ENCODE data around the gene EEF1AKMT3. TPM values are rescaled to one million over a fixed set of nuclear protein-coding genes. Genes with fewer than 3 reads are reported as not detected.

Gene EEF1AKMT3
- total and polyA plus RNA-seq, 2 experiments from 2014 or later: 1.3 to 5.3 TPM

DNA sequence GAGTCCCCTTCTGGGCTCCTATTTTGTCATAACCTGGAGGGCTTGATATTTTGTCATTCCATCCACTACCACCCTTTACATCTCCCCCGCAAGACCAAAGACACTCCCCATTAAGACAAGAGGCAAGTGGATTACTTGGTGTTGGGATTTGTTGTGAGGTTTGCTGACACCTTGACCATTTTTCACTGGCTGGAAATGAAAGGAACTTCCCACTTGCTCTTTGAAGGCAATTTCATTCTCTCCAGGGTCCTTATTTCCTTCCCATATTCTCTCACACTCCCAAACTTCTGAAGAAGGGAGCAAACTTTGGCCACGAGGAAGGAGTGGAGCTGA, 48.8 kb upstream of the EEF1AKMT3 start (continued):
- TF ChIP-seq, protein P1, sequence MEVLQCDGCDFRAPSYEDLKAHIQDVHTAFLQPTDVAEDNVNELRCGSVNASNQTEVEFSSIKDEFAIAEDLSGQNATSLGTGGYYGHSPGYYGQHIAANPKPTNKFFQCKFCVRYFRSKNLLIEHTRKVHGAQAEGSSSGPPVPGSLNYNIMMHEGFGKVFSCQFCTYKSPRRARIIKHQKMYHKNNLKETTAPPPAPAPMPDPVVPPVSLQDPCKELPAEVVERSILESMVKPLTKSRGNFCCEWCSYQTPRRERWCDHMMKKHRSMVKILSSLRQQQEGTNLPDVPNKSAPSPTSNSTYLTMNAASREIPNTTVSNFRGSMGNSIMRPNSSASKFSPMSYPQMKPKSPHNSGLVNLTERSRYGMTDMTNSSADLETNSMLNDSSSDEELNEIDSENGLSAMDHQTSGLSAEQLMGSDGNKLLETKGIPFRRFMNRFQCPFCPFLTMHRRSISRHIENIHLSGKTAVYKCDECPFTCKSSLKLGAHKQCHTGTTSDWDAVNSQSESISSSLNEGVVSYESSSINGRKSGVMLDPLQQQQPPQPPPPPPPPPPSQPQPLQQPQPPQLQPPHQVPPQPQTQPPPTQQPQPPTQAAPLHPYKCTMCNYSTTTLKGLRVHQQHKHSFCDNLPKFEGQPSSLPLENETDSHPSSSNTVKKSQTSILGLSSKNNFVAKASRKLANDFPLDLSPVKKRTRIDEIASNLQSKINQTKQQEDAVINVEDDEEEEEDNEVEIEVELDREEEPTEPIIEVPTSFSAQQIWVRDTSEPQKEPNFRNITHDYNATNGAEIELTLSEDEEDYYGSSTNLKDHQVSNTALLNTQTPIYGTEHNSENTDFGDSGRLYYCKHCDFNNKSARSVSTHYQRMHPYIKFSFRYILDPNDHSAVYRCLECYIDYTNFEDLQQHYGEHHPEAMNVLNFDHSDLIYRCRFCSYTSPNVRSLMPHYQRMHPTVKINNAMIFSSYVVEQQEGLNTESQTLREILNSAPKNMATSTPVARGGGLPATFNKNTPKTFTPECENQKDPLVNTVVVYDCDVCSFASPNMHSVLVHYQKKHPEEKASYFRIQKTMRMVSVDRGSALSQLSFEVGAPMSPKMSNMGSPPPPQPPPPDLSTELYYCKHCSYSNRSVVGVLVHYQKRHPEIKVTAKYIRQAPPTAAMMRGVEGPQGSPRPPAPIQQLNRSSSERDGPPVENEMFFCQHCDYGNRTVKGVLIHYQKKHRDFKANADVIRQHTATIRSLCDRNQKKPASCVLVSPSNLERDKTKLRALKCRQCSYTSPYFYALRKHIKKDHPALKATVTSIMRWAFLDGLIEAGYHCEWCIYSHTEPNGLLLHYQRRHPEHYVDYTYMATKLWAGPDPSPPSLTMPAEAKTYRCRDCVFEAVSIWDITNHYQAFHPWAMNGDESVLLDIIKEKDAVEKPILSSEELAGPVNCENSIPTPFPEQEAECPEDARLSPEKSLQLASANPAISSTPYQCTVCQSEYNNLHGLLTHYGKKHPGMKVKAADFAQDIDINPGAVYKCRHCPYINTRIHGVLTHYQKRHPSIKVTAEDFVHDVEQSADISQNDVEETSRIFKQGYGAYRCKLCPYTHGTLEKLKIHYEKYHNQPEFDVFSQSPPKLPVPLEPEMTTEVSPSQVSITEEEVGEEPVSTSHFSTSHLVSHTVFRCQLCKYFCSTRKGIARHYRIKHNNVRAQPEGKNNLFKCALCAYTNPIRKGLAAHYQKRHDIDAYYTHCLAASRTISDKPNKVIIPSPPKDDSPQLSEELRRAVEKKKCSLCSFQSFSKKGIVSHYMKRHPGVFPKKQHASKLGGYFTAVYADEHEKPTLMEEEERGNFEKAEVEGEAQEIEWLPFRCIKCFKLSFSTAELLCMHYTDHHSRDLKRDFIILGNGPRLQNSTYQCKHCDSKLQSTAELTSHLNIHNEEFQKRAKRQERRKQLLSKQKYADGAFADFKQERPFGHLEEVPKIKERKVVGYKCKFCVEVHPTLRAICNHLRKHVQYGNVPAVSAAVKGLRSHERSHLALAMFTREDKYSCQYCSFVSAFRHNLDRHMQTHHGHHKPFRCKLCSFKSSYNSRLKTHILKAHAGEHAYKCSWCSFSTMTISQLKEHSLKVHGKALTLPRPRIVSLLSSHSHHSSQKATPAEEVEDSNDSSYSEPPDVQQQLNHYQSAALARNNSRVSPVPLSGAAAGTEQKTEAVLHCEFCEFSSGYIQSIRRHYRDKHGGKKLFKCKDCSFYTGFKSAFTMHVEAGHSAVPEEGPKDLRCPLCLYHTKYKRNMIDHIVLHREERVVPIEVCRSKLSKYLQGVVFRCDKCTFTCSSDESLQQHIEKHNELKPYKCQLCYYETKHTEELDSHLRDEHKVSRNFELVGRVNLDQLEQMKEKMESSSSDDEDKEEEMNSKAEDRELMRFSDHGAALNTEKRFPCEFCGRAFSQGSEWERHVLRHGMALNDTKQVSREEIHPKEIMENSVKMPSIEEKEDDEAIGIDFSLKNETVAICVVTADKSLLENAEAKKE (CRISPR knock-in tag; IDR thresholded peaks at IDR 0.05): no peak
- TF ChIP-seq, protein P2, sequence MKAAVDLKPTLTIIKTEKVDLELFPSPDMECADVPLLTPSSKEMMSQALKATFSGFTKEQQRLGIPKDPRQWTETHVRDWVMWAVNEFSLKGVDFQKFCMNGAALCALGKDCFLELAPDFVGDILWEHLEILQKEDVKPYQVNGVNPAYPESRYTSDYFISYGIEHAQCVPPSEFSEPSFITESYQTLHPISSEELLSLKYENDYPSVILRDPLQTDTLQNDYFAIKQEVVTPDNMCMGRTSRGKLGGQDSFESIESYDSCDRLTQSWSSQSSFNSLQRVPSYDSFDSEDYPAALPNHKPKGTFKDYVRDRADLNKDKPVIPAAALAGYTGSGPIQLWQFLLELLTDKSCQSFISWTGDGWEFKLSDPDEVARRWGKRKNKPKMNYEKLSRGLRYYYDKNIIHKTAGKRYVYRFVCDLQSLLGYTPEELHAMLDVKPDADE (IDR thresholded peaks at IDR 0.05): no peak
- no peak for TF ChIP-seq POLR2AphosphoS5 (IDR thresholded peaks at IDR 0.05; ENCODE audit: low read depth)

DNA sequence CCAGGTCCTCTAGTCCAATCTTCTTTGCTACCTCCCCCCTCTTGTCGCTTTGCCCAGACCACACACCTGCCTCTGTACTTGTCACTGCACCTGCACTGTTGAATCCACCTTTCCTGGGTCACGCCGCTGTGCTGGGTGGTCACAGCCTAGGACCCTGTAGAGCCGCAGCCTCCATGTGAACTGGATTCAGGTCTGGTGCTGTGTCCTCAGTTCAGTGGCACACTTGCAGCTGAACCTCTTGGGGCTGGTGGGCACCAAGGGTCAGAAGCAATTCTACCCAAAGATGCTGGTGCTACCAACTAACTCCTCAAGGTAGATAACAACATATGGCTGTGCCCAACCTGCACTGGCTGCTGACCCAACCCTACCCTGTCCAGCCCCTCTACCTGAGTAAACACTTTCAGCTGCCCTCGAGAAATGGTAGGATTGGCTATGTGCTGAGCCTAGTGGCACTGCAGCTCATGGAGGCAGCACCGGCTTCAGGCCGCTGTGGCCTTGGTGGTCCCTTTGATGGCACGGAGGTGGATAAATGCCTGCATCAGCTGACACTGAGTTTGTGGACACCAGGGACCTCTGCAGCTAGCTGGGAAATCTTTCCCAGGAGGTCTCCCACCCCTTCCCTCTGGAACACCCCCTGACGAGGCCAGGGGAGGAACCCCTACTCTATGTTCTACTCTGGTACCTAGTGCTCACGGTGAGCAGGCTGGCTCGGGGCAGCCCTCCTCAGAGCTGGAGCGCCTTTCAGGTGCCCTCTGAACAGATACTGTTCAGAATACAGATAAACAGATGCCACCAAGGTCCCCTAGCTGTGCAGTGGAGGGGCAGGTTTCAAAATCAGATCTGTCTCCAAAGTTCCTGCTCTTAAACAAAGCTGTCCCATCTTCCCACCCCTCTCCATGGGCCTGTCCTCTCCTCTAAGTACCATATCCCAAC, 48.1 kb upstream of the EEF1AKMT3 start:
- no peak for ATAC-seq
- DNase-seq (ENCODE audit: low spot score): no peak
- no peak overlapping the region for H2AFZ ChIP-seq
- H3K79me2 ChIP-seq (replicated peaks; ENCODE audit: insufficient read depth): no peaks in the 10 kb centered on the region
- no peaks in the 10 kb centered on the region for H3K9me2 ChIP-seq (ENCODE audit: insufficient read depth)
- no peaks in the 10 kb centered on the region for H3F3A ChIP-seq (replicated peaks; ENCODE audit: low read depth)
- H3K27me3 Mint-ChIP-seq (ENCODE audit: insufficient read depth, low read depth, poor library complexity): peaks cover 61% of the 10 kb centered on the region
- peak overlapping the region; percentile 2; the same call in 1 of the 3 replicates for H3K4me3 Mint-ChIP-seq
- H3K4me1 ChIP-seq (ENCODE audit: insufficient read depth): no peaks in the 10 kb centered on the region
- no peak overlapping the region for H3K27ac Mint-ChIP-seq
- no peak overlapping the region for H3K27ac ChIP-seq (ENCODE audit: low read depth)
- no peaks in the 10 kb centered on the region for H4K20me1 ChIP-seq (replicated peaks; ENCODE audit: insufficient read depth)
- H3K4me1 Mint-ChIP-seq: peaks cover 15% of the 10 kb centered on the region
- H3K36me3 Mint-ChIP-seq (ENCODE audit: low read depth): peaks cover 5% of the 10 kb centered on the region; the same call in 2 of the 3 replicates
- H3K36me3 ChIP-seq (ENCODE audit: insufficient read depth): peaks cover 3% of the 10 kb centered on the region; the same call in 1 of the 2 replicates
- peaks cover 63% of the 10 kb centered on the region for H3K27me3 ChIP-seq (ENCODE audit: insufficient read depth)
- no peak overlapping the region for H3K4me2 ChIP-seq
- H3K4me3 ChIP-seq: no peak overlapping the region
- H3K9me3 Mint-ChIP-seq: no peaks in the 10 kb centered on the region
- TF ChIP-seq EZH2 (IDR thresholded peaks at IDR 0.05; ENCODE audit: low read depth, unreplicated experiment) (no peak), ZNF114 (CRISPR knock-in tag; IDR thresholded peaks at IDR 0.05) (no peak), JUNB (IDR thresholded peaks at IDR 0.05; ENCODE audit: unreplicated experiment) (no peak), NANOG (IDR thresholded peaks at IDR 0.05; ENCODE audit: borderline replicate concordance) (no peak)
- TF ChIP-seq, protein P1 (CRISPR knock-in tag; IDR thresholded peaks at IDR 0.05): no peak
